Activated naive CD8-positive, alpha-beta T cell (primary cell): ENCODE results near the gene PIGH.
"Not testable (repeated sequence)": the region's sequence is repeated elsewhere in the genome, so short reads cannot be mapped to it uniquely, and the experiment has no call there.

Experiments used
- H3K27ac Mint-ChIP-seq: one replicate; pipeline ENCODE4 v1.8.0; 2021; ENCODE audit warnings: mixed read lengths
- H3K27me3 Mint-ChIP-seq: one replicate; pipeline ENCODE4 v1.8.0; 2021; ENCODE audit warnings: mixed read lengths
- H3K36me3 Mint-ChIP-seq: one replicate; pipeline ENCODE4 v1.8.0; 2021; ENCODE audit warnings: mixed read lengths
- H3K4me1 Mint-ChIP-seq: one replicate; pipeline ENCODE4 v1.8.0; 2021; ENCODE audit warnings: low read depth, mixed read lengths
- H3K4me3 Mint-ChIP-seq: one replicate; pipeline ENCODE4 v1.8.0; 2021; ENCODE audit warnings: mild to moderate bottlenecking, mixed read lengths
- H3K9me3 Mint-ChIP-seq: one replicate; pipeline ENCODE4 v1.8.0; 2021; ENCODE audit warnings: low read depth, mixed read lengths

Gene PIGH

DNA sequence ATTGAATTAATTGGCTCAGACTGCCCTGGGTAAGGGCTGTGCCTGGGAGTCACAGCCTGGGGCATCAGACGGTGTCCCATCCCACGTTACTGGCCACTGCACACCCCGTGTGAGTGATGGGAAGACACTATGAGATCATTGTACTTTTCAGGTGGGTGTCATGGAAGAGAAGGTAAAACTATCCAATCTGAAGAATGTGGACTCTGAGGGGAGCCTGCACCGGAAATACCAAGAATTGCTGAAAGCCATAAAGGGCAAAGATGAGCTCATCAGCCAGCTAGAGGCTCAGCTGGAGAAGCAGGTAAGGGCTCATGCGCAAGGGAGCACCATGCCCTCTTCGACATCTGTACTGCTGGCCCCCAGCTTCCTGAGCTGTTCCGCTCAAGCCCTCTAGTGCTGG lies 43.0 kb downstream of the PIGH start:
- H3K27me3 Mint-ChIP-seq: no peaks in the 10 kb centered on the region
- no peaks in the 10 kb centered on the region for H3K9me3 Mint-ChIP-seq
- H3K36me3 Mint-ChIP-seq: no peaks in the 10 kb centered on the region
- H3K4me1 Mint-ChIP-seq: no peaks in the 10 kb centered on the region
- no peak overlapping the region for H3K27ac Mint-ChIP-seq
- H3K4me3 Mint-ChIP-seq: no peak overlapping the region

DNA sequence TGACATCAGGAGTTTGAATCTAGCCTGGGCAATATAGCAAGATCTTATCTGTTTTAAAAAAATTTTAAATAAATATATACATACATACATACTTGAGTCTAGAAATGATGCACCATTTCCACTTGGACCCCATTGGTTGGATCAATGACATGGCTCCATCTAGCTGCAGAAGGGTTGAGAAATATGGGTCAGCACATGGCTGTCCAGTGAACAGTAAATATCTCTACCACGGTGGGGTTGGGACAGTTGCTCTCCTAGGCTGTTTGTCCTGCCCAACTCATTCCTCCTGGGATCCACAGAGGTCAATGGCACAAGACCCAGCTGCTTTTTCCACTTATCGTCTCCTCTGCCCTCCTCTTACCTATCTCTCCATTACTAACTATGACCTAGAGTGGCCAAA lies 43.4 kb downstream of the PIGH start:
- Mint-ChIP-seq H3K27ac (no peak overlapping the region), H3K4me3 (no peak overlapping the region), H3K4me1 (no peaks in the 10 kb centered on the region), H3K36me3 (no peaks in the 10 kb centered on the region), H3K27me3 (no peaks in the 10 kb centered on the region), H3K9me3 (no peaks in the 10 kb centered on the region)

DNA sequence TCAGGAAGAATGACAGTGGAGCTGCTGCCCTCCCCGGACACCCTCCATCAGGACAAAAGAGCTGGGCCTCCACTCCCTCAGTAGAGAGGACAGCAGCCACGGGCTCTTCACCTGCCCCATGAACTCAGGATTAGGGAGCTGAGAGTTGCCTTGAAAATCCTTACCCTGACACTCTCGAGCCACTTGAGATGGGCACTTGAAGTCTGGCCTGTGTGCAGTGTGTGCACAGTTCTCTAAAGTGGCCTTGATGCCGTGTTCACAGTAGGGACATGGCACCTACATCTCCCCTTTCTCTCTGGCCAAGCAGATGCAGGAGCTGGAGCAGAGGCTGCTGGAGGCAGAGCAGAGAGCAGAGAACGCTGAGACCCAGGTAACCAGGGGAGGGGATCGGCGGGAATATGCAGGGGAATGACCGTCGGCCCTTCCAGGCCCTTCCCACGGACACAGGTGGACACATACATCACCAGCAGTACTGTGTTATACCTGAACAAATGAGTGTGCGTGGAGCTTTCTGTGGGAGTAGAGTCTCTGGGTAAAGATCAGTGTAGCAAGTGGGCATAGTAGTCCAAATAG lies 44.5 kb downstream of the PIGH start:
- Mint-ChIP-seq H3K9me3 (no peaks in the 10 kb centered on the region), H3K4me3 (no peak overlapping the region), H3K27ac (no peak overlapping the region), H3K27me3 (no peaks in the 10 kb centered on the region), H3K36me3 (no peaks in the 10 kb centered on the region), H3K4me1 (no peaks in the 10 kb centered on the region)

DNA sequence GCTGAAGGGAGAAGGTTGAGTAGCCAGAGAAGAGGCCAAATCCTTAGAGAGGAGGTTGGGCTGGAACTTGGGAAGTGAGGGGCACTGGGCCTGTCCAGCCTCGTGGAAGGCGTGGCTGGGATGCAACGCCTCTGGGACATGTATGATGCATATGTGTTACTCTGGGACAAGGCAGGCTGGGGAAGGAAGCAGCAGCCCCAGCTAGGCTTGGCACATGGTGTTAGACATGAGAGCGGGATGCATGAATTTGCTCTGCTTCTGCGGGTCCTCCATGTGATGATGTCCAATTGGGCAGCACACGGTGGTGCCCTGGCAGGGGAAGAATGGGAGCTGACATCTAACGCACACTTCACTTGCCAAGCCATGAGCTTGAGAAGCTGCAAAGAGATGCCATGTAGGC lies 45.7 kb downstream of the PIGH start:
- Mint-ChIP-seq H3K4me3 (no peak overlapping the region), H3K9me3 (no peaks in the 10 kb centered on the region), H3K36me3 (no peaks in the 10 kb centered on the region), H3K27ac (no peak overlapping the region), H3K27me3 (no peaks in the 10 kb centered on the region), H3K4me1 (no peaks in the 10 kb centered on the region)

DNA sequence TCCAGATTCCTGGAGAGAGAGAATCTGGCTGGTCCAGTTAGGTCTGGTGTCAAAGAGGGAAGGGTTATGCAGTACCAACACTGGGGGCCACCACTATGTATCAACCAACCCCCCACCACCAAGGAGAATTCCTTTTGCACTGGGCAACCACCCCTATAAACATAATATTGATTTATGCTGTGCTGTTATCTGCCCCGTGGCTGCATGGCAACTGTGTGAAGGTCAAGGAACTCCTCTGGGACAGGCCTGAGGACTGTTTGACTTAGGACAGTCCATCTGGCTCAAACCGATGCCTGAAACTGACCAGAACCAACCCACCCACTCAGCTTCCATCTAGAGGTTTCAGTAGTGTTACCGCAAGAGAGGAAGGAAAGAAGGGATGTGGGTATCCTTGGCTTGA lies 46.5 kb downstream of the PIGH start:
- H3K4me1 Mint-ChIP-seq: no peaks in the 10 kb centered on the region
- H3K4me3 Mint-ChIP-seq: no peak overlapping the region
- H3K36me3 Mint-ChIP-seq: no peaks in the 10 kb centered on the region
- H3K27me3 Mint-ChIP-seq: peaks cover 3% of the 10 kb centered on the region
- H3K27ac Mint-ChIP-seq: no peak overlapping the region
- no peaks in the 10 kb centered on the region for H3K9me3 Mint-ChIP-seq

DNA sequence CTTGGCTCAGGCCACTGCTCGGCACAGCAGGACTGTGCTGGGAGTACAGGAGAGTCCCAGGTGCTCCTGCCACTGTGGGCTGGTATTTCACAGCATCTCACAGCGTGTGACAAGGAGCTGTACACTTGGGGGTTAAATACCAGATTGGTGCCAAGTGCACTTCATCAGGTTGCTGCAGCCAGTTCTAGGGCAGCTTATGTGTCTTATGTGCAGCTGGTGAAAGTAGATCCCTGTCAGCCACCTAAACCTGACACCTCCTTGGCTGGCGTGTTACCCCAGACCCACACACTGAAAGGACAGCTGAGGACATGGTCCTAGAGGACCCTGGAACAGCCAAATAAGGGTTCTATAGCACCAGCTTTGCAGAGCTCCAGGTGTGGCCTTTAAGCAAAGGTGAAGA lies 48.1 kb downstream of the PIGH start:
- no peak overlapping the region for H3K27ac Mint-ChIP-seq
- no peak overlapping the region for H3K4me3 Mint-ChIP-seq
- H3K4me1 Mint-ChIP-seq: no peaks in the 10 kb centered on the region
- no peaks in the 10 kb centered on the region for H3K36me3 Mint-ChIP-seq
- no peaks in the 10 kb centered on the region for H3K9me3 Mint-ChIP-seq
- peaks cover 3% of the 10 kb centered on the region for H3K27me3 Mint-ChIP-seq

DNA sequence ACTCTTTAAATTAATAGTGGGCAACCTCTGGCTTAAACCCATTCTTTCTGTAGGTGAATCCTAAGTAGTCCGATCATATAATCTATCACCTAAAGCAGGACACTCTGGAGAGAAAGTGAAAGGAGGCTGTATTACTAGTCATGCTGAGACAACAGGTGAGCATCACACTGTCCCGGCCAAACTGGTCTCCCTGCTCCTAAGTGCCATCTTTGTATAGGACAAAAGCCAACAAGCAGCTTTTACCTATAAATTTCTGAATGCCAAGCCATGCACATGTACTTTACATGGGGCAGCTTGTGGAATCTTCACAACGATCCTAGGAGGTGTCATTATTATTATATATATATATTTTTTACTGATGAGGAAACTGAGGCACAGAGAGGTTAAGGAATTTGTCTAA lies 48.9 kb downstream of the PIGH start:
- H3K4me3 Mint-ChIP-seq: no peak overlapping the region
- H3K27ac Mint-ChIP-seq: no peak overlapping the region
- H3K9me3 Mint-ChIP-seq: no peaks in the 10 kb centered on the region
- H3K4me1 Mint-ChIP-seq: no peaks in the 10 kb centered on the region
- peaks cover 3% of the 10 kb centered on the region for H3K27me3 Mint-ChIP-seq
- no peaks in the 10 kb centered on the region for H3K36me3 Mint-ChIP-seq

DNA sequence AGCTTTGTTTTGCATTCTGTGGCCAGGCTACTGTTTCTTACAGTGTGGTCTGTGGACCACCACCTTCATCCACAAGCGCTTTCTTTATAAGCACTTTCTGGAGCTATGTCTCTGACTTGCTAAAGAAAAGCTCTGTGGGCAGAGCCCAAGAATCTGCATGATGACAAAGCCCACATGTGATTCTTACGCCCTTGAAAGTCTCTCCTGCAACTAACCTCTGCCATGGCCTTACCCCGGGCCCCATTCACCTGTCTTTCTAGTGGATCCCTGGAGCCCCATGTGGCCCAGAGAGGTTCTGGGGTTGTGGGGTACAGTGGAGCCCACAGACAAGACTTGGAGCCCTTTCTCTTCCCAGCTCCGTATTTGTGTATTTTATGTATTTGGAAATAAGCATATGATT lies 50.3 kb downstream of the PIGH start:
- Mint-ChIP-seq H3K4me3 (no peak overlapping the region), H3K4me1 (no peaks in the 10 kb centered on the region), H3K27ac (no peak overlapping the region), H3K36me3 (peaks cover 2% of the 10 kb centered on the region), H3K27me3 (peaks cover 5% of the 10 kb centered on the region), H3K9me3 (no peaks in the 10 kb centered on the region)

DNA sequence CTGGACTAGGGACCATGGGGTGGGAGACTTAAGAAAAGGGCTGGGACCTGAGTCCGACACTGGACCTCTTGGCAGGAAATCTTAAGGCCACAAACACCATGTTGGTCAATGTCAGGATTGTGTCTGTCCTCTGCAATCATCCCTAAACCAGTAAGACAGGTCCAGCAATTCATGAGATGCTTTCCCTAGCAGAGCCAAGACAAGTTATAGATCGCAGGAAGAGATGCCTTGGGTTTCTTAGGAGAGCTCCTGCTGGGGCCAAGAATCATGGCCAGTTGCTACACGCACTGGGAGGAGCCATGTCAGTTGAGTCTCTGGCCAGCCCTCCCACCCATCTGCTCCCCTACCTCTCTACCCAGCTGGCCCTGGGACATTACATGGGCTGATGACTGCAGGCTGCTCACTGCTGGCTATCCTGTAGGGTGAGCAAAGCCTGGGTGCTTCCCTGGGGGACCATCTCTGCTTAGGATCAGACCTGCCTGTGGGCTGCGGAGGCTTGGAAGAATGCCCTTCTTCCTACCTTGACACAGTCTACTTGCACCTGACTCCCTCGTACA lies 52.8 kb downstream of the PIGH start:
- Mint-ChIP-seq H3K4me3 (no peak overlapping the region), H3K27ac (no peak overlapping the region), H3K27me3 (peaks cover 9% of the 10 kb centered on the region), H3K4me1 (no peaks in the 10 kb centered on the region), H3K9me3 (no peaks in the 10 kb centered on the region), H3K36me3 (peaks cover 6% of the 10 kb centered on the region)

DNA sequence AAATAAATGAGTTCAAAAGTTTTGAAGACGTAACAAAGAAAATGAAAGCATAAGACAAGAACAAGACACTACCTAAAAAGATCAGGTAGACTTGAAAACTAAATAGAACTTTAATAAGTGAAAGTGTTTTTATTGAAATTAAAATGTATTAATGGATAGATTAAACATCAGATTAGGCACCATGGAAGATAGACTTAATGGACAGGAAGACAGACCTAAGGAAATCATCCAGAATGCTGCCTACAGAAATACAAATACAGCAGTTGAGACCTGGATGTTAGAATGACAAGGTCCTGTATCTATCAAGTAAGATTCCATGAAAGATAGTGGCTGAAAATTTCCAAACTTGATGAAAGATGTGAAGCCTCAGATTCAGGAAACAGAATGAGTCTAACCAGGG lies 55.5 kb downstream of the PIGH start:
- no peaks in the 10 kb centered on the region for H3K9me3 Mint-ChIP-seq
- peaks cover 2% of the 10 kb centered on the region for H3K4me1 Mint-ChIP-seq
- peaks cover 6% of the 10 kb centered on the region for H3K36me3 Mint-ChIP-seq
- no peak overlapping the region for H3K27ac Mint-ChIP-seq
- H3K27me3 Mint-ChIP-seq: peaks cover 12% of the 10 kb centered on the region
- H3K4me3 Mint-ChIP-seq: no peak overlapping the region

DNA sequence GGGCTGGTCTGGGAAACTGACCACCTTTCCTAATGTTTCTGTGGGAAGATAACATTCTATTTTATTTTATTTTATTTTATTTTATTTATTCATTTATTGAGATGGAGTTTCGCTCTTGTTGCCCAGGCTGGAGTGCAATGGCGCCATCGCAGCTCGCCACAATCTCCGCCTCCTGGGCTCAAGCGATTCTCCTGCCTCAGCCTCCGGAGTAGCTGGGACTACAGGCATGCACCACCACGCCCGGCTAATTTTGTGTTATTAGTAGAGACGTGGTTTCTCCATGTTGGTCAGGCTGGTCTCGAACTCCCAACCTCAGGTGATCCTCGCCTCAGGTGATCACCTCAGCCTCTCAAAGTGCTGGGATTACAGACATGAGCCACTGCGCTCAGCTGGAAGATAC lies 57.4 kb downstream of the PIGH start:
- H3K4me1 Mint-ChIP-seq: not testable (repeated sequence)

DNA sequence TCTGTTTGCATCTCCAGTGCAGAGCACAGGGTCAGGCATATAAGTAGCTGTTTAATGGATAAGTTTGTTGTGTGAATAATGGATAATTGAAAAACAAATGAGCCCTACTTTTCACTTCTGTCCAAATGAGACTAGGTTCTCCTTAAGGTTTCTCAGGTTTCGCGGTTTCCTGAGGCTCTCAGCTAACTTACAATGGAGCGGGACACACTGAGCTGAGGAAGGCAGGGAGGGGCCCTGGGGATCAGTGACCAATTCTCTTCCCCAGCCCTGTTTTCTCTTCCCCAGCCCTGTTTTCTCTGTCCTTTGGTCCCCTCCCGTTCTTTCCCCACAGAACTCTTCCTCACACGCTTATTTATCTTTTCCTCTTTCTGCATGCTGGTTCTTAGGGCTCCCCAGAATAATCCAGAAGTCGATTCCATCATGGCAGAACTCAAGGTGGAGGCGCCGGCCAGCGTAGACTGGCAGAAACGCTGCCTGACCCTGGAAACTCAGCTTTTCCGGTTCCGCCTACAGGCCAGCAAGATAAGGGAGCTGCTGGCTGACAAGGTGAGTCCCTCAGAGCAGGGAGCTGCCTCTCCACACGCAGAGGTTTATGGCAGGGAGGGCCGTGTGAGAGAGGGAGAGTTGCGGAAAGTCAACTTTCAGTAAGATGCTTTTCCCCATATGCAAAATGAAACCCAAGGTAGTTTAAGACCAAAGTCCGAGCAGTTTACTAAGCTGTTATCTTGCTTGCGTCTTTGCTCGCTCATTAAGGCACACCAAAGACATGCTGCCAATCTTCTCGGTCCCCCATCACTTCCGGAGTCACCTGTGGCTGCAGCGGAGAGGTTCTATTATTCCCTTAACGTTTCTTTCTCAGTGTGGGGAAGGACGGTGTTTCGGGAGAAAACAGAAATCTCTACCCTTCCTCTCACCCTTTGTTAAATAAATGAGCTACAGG lies 58.4 kb downstream of the PIGH start:
- peaks cover 6% of the 10 kb centered on the region for H3K36me3 Mint-ChIP-seq
- H3K27ac Mint-ChIP-seq: no peak overlapping the region
- H3K9me3 Mint-ChIP-seq: no peaks in the 10 kb centered on the region
- H3K4me3 Mint-ChIP-seq: peak overlapping the region; percentile 38
- peaks cover 2% of the 10 kb centered on the region for H3K4me1 Mint-ChIP-seq
- H3K27me3 Mint-ChIP-seq: peaks cover 9% of the 10 kb centered on the region

More for the DNA sequence above, 57.4 kb downstream of the PIGH start:
- not testable (repeated sequence) for H3K9me3 Mint-ChIP-seq, H3K4me3 Mint-ChIP-seq, H3K36me3 Mint-ChIP-seq, H3K27ac Mint-ChIP-seq, H3K27me3 Mint-ChIP-seq
